Neural cell (in vitro differentiated cells): ENCODE results near the gene CHI3L1. TPM values are rescaled to one million over a fixed set of nuclear protein-coding genes. Genes with fewer than 3 reads are reported as not detected.

ENCODE experiments used
- H2AFZ ChIP-seq: fragments of 200-600, 300-800 bp; sonication (generic), shearing (Covaris generic); 2 replicates; pipeline ENCODE4 v1.6.0; 2014; ENCODE audit warnings: low read depth, mild to moderate bottlenecking, antibody characterized with exemption, low read length, moderate library complexity
- H3F3A ChIP-seq: fragments of 200-600 bp; shearing (Covaris generic); 2 replicates; pipeline ENCODE4 v1.6.1; 2016; ENCODE audit warnings: mild to moderate bottlenecking, moderate library complexity, mixed read lengths, antibody characterized with exemption, low read length; ENCODE audit not compliant: insufficient read depth, poor library complexity, severe bottlenecking
- H3K27ac ChIP-seq: fragments of 200-600, 300-800 bp; sonication (generic), shearing (Covaris generic); 2 replicates; pipeline ENCODE4 v1.5.1; 2014; ENCODE audit warnings: mild to moderate bottlenecking, low read length, moderate library complexity
- H3K27me3 ChIP-seq: fragments of 300-800, 200-600 bp; sonication (generic), shearing (Covaris generic); 2 replicates; pipeline ENCODE4 v1.6.0; 2014; ENCODE audit warnings: mild to moderate bottlenecking, low read depth, low read length, moderate library complexity; ENCODE audit not compliant: insufficient read depth
- H3K36me3 ChIP-seq: fragments of 300-800, 200-600 bp; sonication (generic), shearing (Covaris generic); 2 replicates; pipeline ENCODE4 v1.5.1; 2014; ENCODE audit warnings: mild to moderate bottlenecking, antibody characterized with exemption, low read length, moderate library complexity; ENCODE audit not compliant: insufficient read depth
- H3K4me2 ChIP-seq: fragments of 300-800, 200-600 bp; sonication (generic), shearing (Covaris generic); 2 replicates; pipeline ENCODE4 v1.6.0; 2014; ENCODE audit warnings: mild to moderate bottlenecking, low read length
- H3K4me3 ChIP-seq: fragments of 300-800, 200-600 bp; sonication (generic), shearing (Covaris generic); 2 replicates; pipeline ENCODE4 v1.5.1; 2014; ENCODE audit warnings: mild to moderate bottlenecking, low read length, moderate library complexity
- H3K79me2 ChIP-seq: fragments of 200-600 bp; shearing (Covaris generic); replicated peaks from 2 replicates; pipeline ENCODE4 v1.6.0; 2014; ENCODE audit warnings: mild to moderate bottlenecking, low read length, moderate library complexity; ENCODE audit not compliant: insufficient read depth
- H3K9ac ChIP-seq: fragments of 300-800, 200-600 bp; sonication (generic), shearing (Covaris generic); 2 replicates; pipeline ENCODE4 v1.6.1; 2016; ENCODE audit warnings: mild to moderate bottlenecking, low read length, mixed read lengths
- H3K9me2 ChIP-seq: fragments of 200-600 bp; shearing (Covaris generic); 2 replicates; pipeline ENCODE4 v1.6.1; 2016; ENCODE audit warnings: mild to moderate bottlenecking, low read length, mixed read lengths; ENCODE audit not compliant: insufficient read depth
- H3K9me3 ChIP-seq: fragments of 200-600, 300-800 bp; sonication (generic), shearing (Covaris generic); 2 replicates; pipeline ENCODE4 v1.6.1; 2016; ENCODE audit warnings: mild to moderate bottlenecking, mixed run types, low read length, moderate library complexity, mixed read lengths
- H4K20me1 ChIP-seq: fragments of 200-600 bp; shearing (Covaris generic); 2 replicates; pipeline ENCODE4 v1.6.1; 2016; ENCODE audit warnings: mild to moderate bottlenecking, mixed run types; ENCODE audit not compliant: insufficient read depth
- EP300 ChIP-seq: fragments of 450-650 bp; conservative IDR thresholded peaks from 2 replicates; pipeline ENCODE4 v1.6.1; 2014; ENCODE audit warnings: antibody characterized with exemption, mild to moderate bottlenecking, moderate library complexity; ENCODE audit not compliant: poor library complexity, severe bottlenecking
- EZH2 ChIP-seq: fragments of 200-600, 300-800 bp; shearing (Covaris generic), sonication (generic); IDR thresholded peaks from 2 replicates; pipeline ENCODE4 v1.6.1; 2014; ENCODE audit warnings: antibody characterized with exemption, low read length, borderline replicate concordance, mild to moderate bottlenecking; ENCODE audit not compliant: insufficient read depth, poor library complexity, severe bottlenecking
- MXI1 ChIP-seq: fragments of 450-650 bp; conservative IDR thresholded peaks from 2 replicates; pipeline ENCODE4 v1.6.1; 2014; ENCODE audit warnings: antibody characterized with exemption, mild to moderate bottlenecking; ENCODE audit not compliant: poor library complexity, severe bottlenecking
- POLR2AphosphoS5 ChIP-seq: IDR thresholded peaks from 2 replicates; pipeline ENCODE4 v1.6.1; 2012
- RAD21 ChIP-seq: fragments of 450-650 bp; conservative IDR thresholded peaks from 2 replicates; pipeline ENCODE4 v1.6.1; 2014; ENCODE audit warnings: antibody characterized with exemption, mild to moderate bottlenecking, moderate library complexity
- REST ChIP-seq: IDR thresholded peaks from 2 replicates; pipeline ENCODE4 v1.6.1; 2012; ENCODE audit warnings: borderline replicate concordance
- SMC3 ChIP-seq: fragments of 450-650 bp; conservative IDR thresholded peaks from 2 replicates; pipeline ENCODE4 v1.6.1; 2014; ENCODE audit warnings: antibody characterized with exemption, mild to moderate bottlenecking, moderate library complexity; ENCODE audit not compliant: poor library complexity
- TAF1 ChIP-seq: IDR thresholded peaks from 2 replicates; pipeline ENCODE4 v1.6.1; 2012; ENCODE audit warnings: low read depth
- polyA plus RNA-seq: library from polyadenylated mRNA; depleted of rRNA; stranded (reverse); fragments of >200 nt; gene quantifications from 2 replicates; pipeline ENCODE4 v1.2.3, GENCODE V29; 2014
- TF ChIP-seq, protein P1 (sequence below): fragments of 450-650 bp; IDR thresholded peaks from 2 replicates; pipeline ENCODE4 v1.5.1; 2014; ENCODE audit warnings: antibody characterized with exemption, mild to moderate bottlenecking, moderate library complexity; ENCODE audit not compliant: poor library complexity, severe bottlenecking

The CHI3L1 gene
- polyA plus RNA-seq, 1 donor from 2014 or later: not detected

DNA sequence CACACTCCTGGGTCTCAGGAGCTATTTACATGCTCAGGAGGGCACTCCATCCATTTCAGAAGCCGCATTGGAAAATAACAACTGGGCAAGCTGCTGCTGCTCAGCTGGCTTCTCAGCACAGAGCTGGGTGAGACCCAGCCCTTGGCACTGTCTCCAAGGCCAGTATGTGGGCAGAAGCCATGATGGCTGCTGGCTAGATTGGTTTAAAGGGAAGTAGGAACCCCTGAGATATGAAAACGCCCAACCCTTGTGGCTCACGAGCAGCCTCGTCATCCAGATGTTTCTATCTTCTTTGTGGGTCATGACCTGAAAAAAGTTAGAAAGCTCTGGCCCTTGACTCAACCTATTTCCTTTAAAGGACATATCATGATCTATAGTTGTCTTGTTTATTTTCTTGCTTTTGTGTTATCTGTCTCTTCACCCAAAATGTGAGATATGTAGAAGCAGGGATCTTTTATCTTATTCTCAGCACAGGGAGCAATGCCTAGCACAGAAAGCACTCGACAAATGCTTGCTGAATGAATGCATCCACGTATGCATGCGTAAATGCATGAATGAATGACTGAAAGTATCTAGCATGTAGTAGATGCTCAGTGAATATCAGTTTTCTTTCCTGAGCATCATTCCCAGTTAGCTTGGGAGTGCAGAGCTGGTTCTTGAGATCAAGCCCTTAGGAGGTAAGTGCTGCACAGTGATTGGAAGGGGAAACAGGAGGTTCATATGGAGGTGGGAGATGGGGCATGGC lies 22.4 kb downstream of the CHI3L1 start:
- H3K79me2 ChIP-seq: no peaks in the 10 kb centered on the region
- H3K9me2 ChIP-seq: no peaks in the 10 kb centered on the region
- no peaks in the 10 kb centered on the region for H3F3A ChIP-seq
- no peak overlapping the region for H3K4me3 ChIP-seq
- H2AFZ ChIP-seq: no peak overlapping the region
- H3K9me3 ChIP-seq: no peaks in the 10 kb centered on the region
- no peak overlapping the region for H3K27ac ChIP-seq
- peaks cover 4% of the 10 kb centered on the region for H3K36me3 ChIP-seq
- no peak overlapping the region for H3K9ac ChIP-seq
- no peaks in the 10 kb centered on the region for H4K20me1 ChIP-seq
- TF ChIP-seq MXI1: no peak
- no peak for TF ChIP-seq SMC3
- TF ChIP-seq EP300: no peak
- no peak for TF ChIP-seq REST
- no peaks in the 10 kb centered on the region for H3K27me3 ChIP-seq
- no peak overlapping the region for H3K4me2 ChIP-seq

DNA sequence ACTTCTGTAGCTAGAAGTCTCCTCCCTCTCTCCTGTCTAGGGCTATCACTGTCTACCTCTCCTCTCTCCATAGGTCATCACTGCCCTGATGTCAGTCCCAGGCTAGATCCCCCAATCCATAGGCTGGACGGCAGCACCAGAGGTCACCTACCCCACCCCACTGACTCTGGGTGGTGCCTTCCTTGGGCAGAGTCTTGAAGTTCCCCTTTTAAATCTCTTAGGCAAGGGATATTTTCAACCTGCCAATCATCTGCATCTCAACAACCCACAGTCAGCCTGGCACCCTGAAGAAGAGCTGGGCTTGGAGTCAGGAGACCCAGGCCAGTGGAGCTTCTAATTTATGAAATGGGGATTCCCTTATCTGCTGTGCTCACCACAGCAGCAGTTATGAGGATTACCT lies 24.1 kb downstream of the CHI3L1 start:
- H3K27ac ChIP-seq: no peak overlapping the region
- H2AFZ ChIP-seq: no peak overlapping the region
- TF ChIP-seq, protein P1, sequence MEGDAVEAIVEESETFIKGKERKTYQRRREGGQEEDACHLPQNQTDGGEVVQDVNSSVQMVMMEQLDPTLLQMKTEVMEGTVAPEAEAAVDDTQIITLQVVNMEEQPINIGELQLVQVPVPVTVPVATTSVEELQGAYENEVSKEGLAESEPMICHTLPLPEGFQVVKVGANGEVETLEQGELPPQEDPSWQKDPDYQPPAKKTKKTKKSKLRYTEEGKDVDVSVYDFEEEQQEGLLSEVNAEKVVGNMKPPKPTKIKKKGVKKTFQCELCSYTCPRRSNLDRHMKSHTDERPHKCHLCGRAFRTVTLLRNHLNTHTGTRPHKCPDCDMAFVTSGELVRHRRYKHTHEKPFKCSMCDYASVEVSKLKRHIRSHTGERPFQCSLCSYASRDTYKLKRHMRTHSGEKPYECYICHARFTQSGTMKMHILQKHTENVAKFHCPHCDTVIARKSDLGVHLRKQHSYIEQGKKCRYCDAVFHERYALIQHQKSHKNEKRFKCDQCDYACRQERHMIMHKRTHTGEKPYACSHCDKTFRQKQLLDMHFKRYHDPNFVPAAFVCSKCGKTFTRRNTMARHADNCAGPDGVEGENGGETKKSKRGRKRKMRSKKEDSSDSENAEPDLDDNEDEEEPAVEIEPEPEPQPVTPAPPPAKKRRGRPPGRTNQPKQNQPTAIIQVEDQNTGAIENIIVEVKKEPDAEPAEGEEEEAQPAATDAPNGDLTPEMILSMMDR: no peak
- TF ChIP-seq EZH2: no peak
- TF ChIP-seq MXI1: no peak
- TF ChIP-seq REST: no peak
- TF ChIP-seq EP300: no peak
- TF ChIP-seq SMC3: no peak
- TF ChIP-seq POLR2AphosphoS5: no peak
- TF ChIP-seq RAD21: no peak
- no peak for TF ChIP-seq TAF1
- no peak overlapping the region for H3K4me2 ChIP-seq
- no peaks in the 10 kb centered on the region for H3K27me3 ChIP-seq
- no peaks in the 10 kb centered on the region for H3K79me2 ChIP-seq
- H3K4me3 ChIP-seq: no peak overlapping the region
- no peaks in the 10 kb centered on the region for H3K9me3 ChIP-seq
- no peaks in the 10 kb centered on the region for H4K20me1 ChIP-seq
- no peak overlapping the region for H3K9ac ChIP-seq
- H3K36me3 ChIP-seq: peaks cover 4% of the 10 kb centered on the region
- H3K9me2 ChIP-seq: no peaks in the 10 kb centered on the region
- no peaks in the 10 kb centered on the region for H3F3A ChIP-seq
